PFSK-1 (cell line): ENCODE results near the gene MEGF11.

Experiments used
- FOXP2 ChIP-seq: optimal IDR thresholded peaks from 2 replicates; pipeline ENCODE3; 2011; ENCODE audit warnings: borderline replicate concordance, control low read depth, inconsistent platforms; ENCODE audit not compliant: insufficient read depth; ENCODE audit errors: extremely low read length, extremely low read depth
- POLR2AphosphoS5 ChIP-seq: IDR thresholded peaks from 2 replicates; pipeline ENCODE4 v1.6.1; 2012; ENCODE audit warnings: low read depth, mild to moderate bottlenecking, control low read depth, low read length, moderate library complexity
- SIN3A ChIP-seq: IDR thresholded peaks from 2 replicates; pipeline ENCODE4 v1.6.1; 2012; ENCODE audit warnings: mild to moderate bottlenecking, low read length, moderate library complexity, borderline replicate concordance; ENCODE audit not compliant: insufficient read depth
- TAF1 ChIP-seq: IDR thresholded peaks from 2 replicates; pipeline ENCODE4 v1.6.1; 2012; ENCODE audit warnings: low read length, control low read depth, borderline replicate concordance; ENCODE audit not compliant: insufficient read depth
- TF ChIP-seq, protein P1 (sequence below), 2 experiments: IDR thresholded peaks; 2 replicates each; pipeline versions ENCODE4 v1.6.1 to v1.8.0; 2011 to 2012; ENCODE audit warnings: low read depth in 2 of 2, low read length in 2 of 2, control low read depth in 1 of 2, inconsistent platforms in 1 of 2, mild to moderate bottlenecking in 1 of 2, moderate library complexity in 1 of 2; ENCODE audit not compliant: insufficient read depth in 1 of 2

The MEGF11 gene

DNA sequence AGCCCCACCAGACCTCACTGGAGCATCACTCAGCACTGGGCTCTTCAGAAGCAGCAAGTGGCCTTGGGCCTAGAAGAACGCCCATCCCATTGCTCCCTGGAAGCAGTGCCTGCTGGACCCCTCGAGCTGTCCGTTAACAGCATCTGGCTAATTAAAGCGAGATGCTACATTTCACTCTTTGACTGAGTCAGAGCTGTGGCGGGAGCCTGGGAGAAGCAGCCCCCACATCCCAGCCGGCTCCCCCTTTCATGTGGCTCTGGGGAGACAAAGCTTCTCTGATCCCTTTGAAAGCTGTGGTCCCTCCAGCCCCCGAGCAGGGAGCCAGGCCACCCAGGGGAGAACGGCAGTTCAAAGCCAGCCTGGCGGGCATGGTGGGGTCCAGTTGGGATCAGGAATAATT lies 103.7 kb downstream of the MEGF11 start:
- TF ChIP-seq, protein P1, sequence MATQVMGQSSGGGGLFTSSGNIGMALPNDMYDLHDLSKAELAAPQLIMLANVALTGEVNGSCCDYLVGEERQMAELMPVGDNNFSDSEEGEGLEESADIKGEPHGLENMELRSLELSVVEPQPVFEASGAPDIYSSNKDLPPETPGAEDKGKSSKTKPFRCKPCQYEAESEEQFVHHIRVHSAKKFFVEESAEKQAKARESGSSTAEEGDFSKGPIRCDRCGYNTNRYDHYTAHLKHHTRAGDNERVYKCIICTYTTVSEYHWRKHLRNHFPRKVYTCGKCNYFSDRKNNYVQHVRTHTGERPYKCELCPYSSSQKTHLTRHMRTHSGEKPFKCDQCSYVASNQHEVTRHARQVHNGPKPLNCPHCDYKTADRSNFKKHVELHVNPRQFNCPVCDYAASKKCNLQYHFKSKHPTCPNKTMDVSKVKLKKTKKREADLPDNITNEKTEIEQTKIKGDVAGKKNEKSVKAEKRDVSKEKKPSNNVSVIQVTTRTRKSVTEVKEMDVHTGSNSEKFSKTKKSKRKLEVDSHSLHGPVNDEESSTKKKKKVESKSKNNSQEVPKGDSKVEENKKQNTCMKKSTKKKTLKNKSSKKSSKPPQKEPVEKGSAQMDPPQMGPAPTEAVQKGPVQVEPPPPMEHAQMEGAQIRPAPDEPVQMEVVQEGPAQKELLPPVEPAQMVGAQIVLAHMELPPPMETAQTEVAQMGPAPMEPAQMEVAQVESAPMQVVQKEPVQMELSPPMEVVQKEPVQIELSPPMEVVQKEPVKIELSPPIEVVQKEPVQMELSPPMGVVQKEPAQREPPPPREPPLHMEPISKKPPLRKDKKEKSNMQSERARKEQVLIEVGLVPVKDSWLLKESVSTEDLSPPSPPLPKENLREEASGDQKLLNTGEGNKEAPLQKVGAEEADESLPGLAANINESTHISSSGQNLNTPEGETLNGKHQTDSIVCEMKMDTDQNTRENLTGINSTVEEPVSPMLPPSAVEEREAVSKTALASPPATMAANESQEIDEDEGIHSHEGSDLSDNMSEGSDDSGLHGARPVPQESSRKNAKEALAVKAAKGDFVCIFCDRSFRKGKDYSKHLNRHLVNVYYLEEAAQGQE (IDR thresholded peaks at IDR 0.05; ENCODE audit: insufficient read depth in 1 of 2, low read depth in 2 of 2, low read length in 2 of 2): no peak

DNA sequence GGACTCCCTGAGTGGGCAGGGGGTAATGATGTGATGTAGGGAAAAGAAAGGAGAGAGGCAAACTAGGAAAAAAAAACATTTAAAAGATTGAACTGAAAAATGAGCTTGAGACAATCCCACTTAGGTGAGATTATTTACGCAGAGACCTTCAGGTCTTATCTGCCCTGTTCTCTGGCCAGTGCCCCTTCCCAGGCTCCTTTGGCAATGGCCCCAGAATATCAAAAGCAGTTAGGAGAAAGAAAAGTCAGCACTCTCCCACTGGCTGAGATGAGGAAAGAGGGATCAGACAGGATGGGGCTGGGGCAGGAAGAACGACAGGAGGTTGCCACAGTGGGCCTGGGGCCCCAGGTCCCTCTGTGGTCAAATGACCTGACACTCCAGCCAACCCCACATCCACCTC lies 105.4 kb downstream of the MEGF11 start:
- TF ChIP-seq POLR2AphosphoS5 (no peak), SIN3A (no peak), FOXP2 (no peak)
- TF ChIP-seq, protein P1 (IDR thresholded peaks at IDR 0.05; ENCODE audit: insufficient read depth in 1 of 2, low read depth in 2 of 2, low read length in 2 of 2): no peak

DNA sequence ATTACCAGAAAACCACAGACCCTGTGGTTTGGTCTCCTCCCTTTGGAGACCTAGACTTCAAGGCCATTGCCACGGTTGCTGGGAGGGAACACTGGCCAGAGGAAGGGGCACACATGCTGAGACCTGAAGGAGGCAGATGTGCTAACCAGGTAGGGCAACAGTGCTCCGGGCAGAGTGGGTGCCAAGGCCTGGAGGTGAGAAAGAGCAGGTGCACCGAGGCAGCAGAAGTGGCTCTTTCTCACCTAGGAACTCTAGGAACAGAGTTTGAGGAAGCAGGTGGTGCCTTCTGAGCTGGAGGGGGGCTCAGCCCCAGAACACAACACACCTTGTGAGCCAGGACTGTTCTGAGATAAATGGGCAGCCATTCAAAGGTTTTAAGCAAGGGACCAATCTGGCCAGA lies 106.1 kb downstream of the MEGF11 start:
- TF ChIP-seq SIN3A (no peak), FOXP2 (no peak), TAF1 (no peak), POLR2AphosphoS5 (no peak)
- TF ChIP-seq, protein P1 (IDR thresholded peaks at IDR 0.05; ENCODE audit: insufficient read depth in 1 of 2, low read depth in 2 of 2, low read length in 2 of 2): no peak

DNA sequence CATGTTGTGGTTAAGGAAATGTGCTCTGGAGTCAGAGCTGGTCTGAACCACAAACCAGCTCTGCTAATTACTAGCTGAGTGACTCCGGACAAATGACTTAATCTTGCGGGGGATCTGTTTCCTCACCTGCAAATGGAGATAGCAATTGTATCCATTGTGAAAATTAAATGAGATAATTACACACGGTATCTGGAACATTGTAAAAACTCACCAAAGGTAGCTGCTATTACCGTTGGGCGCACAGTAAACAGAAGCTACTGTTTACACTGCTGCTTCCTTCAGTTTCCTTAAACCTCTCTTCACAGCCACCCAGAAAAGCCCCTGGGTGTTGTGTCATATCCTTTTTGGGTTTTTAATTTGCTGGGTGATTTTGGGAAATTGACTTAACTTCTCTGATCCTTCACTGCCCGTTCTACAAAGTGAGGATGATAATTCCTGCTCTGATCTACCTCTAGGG lies 107.8 kb downstream of the MEGF11 start:
- no peak for TF ChIP-seq POLR2AphosphoS5
- TF ChIP-seq, protein P1 (IDR thresholded peaks at IDR 0.05; ENCODE audit: insufficient read depth in 1 of 2, low read depth in 2 of 2, low read length in 2 of 2): no peak
- TF ChIP-seq TAF1: no peak
- TF ChIP-seq SIN3A: no peak
- no peak for TF ChIP-seq FOXP2

DNA sequence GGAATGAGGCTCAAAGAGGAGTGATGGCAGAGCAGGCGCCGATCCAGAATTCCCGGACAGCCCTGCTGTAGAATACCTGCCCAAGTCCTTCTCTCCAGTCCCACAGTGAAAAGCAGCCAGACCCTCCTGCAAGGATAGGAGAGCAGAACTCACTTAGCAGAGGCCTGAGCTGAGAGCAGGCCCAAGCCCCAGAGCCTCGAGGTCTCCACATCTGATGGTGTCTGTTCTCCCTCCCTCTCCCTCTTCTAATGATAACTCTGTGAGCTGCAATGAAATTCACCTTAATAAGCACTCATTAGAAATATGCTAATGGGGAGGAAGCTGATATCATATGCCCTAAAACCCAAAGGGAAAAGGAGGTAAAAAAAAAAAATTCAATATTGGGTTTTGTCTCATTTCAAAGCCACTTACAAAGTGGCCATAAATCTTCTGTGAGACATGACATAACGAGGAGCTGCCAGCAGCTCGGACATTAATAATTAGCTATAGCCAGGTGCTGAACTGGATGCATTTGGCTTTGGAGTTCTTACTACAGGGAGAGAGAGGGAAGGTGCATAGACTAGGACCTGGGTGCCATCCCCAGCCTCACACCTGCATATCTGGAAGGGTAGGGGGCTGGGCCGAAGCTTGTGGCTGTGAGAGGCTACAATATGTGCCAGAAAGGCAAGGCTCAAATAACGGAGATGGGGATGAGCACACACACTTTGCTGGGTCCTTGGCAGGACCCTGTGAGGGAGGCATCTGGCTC lies 108.4 kb downstream of the MEGF11 start:
- TF ChIP-seq, protein P1 (IDR thresholded peaks at IDR 0.05; ENCODE audit: insufficient read depth in 1 of 2, low read depth in 2 of 2, low read length in 2 of 2): no peak
- TF ChIP-seq TAF1 (no peak), SIN3A (no peak), FOXP2 (no peak), POLR2AphosphoS5 (no peak)
